HG03558 (cell line): Measurements from ENCODE around the gene PRDX2.
"Not testable (repeated sequence)": the region's sequence is repeated elsewhere in the genome, so short reads cannot be mapped to it uniquely, and the experiment has no call there.

ENCODE experiments used
- ATAC-seq: cut with Tn5 transposase; IDR thresholded peaks from one replicate; pipeline ENCODE4 v1.9.1; 2021; ENCODE audit warnings: moderate number of reproducible peaks; ENCODE audit not compliant: unreplicated experiment; ENCODE audit errors: extremely low read depth

PRDX2 gene

DNA sequence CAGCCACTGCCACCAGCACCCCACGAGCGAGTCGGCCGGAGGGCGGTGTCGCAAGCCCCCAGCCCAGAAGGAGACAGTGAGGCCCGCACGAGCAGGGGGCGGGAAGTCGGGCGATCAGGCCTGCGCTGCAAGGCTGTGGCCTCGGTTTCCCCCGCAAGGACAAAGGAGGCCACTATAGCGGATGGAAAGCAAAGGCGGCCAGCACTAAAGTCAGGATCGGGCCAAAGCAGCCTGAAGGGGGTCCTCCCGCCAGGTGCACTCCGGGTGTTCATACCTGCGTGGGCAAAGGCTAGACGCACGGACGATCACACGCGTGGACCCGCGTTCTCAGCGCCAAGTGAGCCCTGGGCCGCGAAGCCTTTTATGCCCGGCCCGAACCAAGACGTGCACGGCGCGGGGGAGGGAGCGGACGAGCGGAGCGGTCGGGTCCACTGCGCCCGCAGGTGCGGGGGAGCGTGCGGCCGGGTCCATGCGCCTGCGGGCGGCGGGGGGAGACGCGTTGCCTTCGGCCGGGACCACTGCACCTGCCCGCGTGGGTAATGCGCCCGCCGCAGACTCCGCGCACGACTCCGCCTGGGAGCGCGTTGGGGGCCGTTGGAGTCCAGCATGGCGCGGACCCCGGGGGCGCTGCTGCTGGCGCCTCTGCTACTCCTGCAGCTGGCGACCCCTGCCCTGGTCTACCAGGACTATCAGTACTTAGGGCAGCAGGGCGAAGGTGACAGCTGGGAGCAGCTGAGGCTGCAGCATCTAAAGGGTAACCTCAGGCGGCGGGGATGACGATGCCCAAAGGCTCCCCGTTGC, at the start of gene PRDX2, which contains the start of gene THSD8:
Gene PRDX2, minus strand, starts transcription at position 335 of the 801 bp plus-strand sequence. CDS start 539 bp downstream, outside the sequence.
Gene THSD8, plus strand, starts transcription at position 604 of the 801 bp plus-strand sequence. Its CDS starts 3 bp downstream, at position 607.
- ATAC-seq, result no peak

DNA sequence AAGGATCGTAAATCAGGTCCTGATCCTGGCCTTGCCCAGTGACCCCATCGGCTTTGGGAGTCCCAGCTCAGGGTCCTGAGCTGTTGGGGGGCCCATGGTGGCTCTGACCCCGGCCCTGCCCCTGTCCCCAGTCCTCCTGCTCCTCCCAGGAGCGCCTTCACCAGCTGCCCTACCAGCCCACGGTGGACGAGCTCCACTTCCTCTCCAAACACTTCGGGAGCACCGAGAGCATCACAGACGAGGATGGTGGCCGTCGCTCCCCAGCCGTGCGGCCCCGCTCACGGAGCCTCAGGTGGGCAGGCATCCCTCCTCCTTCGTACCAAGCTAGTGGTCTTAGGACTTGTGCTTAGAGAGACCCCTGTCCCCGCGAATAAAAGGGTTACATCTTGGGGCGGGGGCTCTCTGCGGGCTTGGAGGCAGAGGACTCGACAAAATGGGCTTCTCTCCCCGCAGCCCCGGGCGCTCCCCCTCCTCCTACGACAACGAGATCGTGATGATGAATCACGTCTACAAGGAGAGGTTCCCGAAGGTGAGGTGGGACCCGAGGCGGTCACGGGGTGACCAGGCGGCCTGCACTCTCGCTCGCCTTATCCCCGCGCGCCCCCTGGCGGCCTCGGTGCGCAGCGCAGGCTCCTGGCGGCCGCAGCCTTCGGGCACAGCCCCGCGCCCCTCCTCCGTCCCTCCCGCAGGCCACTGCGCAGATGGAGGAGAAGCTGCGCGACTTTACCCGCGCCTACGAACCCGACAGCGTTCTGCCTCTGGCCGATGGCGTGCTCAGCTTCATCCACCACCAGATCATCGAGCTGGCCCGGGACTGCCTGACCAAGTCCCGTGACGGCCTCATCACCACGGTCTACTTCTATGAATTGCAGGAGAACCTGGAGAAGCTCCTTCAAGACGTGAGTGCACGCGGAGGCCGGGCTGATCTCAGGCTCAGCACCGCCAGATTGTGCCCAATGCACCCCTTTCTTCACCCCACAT, 45.8 kb upstream of the PRDX2 start:
- no peak for ATAC-seq

DNA sequence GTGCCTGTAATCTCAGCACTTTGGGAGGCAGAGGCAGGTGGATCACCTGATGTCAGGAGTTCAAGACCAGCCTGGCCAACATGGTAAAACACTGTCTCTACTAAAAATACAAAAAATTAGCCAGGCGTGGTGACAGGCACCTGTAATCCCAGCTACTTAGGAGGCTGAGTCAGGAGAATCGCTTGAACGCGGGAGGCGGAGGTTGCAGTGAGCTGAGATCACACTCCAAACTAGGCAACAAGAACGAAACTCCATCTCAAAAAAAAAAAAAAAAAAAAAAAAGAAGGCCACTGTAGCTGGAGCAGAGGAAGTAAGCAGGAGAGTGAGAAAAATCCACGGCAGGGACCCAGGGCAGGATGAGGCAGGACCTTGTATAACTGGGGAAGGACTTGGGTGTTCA, 45.0 kb upstream of the PRDX2 start:
- ATAC-seq, result not testable (repeated sequence)

DNA sequence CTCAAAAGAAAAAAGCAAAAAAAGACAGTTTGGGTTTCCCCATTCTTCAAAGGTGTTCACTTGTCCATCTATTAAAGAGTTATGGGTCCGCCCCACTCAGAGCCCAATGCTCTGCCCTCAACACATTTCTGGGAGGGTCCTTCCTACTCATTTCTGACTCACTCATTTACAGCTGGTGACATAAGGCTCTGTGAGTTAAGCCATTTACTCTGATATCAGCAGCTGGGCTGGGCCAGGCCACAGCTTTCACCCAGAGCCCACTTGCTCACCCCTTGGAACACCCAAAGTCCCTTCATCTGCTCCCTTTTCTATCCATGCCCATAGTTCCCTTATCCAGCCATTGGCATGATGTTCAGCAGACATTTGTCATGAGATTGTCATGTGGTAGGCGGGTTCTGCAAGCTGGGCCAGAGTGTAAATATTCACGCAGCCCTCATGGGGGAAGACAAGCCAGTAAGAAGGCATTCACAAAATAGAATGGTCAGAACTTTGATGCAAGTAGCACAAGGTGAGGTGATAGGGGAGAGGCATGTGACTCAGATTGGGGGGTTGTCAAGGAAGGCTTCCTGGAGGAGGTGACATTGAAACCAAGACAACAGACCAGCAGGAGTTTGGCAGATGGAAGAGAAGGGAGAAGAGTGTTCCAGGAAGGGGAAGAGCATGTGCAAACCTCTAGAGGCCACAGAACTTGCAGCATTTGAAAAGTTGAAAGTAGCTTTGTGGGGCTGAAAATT, 42.6 kb upstream of the PRDX2 start:
- ATAC-seq, result no peak

DNA sequence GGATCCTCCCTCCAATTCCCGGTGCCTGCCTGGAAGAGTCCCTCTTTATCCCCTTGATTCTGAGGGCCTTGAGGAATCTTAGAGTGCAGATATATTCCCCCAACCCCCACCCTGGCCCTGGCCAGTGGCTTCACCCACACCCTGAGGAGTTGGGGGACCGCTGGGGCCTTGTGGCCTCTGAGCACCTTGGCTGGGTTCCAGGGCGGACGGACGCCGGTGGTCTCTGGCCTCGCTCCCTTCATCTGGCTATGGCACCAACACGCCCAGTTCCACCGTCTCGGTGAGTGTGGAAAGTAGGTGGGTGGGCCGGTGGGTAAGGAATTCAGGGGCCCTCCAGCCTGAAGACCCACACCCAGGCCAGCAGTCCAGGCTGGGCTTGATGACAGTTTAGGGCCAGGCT, 41.7 kb upstream of the PRDX2 start:
- ATAC-seq, result no peak

DNA sequence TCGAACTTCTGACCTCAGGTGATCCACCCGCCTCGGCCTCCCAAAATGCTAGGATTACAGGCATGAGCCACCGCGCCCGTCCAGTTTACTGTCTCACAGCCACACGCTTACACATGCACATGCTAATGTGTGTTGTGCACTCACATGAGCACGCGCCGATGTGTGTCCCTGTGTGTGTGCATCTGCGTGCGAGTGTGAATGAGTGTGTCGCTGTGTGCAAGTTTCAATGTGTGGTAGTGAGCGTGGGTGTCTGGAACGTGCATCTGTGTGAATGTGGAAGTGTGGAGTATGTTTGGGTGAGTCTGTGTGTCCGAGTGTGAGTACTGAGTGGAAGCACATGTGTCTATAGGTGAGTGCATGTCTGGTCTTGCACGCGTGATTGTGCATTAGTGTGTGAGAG, 40.9 kb upstream of the PRDX2 start:
- ATAC-seq, result no peak

DNA sequence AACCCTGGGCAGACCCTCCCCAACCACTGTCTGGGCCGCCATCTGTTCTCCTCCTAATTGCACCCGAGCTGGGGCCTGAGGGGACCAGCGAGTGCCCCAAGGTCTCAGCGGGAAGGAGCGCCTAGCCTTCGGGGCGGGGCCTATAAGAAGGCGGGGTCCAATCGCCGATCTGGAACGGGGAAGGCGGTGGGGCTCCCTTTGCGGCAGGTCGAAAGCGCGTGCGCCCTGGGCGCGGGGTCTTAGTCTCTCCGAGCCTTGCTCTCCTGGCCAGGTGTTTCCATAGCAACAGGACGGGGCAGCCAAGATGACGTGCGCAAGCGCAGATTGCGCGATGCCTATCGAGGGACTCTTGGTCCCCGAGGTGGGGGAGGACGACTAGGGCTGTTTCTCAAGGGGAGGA, 39.5 kb upstream of the PRDX2 start:
- ATAC-seq, result no peak

DNA sequence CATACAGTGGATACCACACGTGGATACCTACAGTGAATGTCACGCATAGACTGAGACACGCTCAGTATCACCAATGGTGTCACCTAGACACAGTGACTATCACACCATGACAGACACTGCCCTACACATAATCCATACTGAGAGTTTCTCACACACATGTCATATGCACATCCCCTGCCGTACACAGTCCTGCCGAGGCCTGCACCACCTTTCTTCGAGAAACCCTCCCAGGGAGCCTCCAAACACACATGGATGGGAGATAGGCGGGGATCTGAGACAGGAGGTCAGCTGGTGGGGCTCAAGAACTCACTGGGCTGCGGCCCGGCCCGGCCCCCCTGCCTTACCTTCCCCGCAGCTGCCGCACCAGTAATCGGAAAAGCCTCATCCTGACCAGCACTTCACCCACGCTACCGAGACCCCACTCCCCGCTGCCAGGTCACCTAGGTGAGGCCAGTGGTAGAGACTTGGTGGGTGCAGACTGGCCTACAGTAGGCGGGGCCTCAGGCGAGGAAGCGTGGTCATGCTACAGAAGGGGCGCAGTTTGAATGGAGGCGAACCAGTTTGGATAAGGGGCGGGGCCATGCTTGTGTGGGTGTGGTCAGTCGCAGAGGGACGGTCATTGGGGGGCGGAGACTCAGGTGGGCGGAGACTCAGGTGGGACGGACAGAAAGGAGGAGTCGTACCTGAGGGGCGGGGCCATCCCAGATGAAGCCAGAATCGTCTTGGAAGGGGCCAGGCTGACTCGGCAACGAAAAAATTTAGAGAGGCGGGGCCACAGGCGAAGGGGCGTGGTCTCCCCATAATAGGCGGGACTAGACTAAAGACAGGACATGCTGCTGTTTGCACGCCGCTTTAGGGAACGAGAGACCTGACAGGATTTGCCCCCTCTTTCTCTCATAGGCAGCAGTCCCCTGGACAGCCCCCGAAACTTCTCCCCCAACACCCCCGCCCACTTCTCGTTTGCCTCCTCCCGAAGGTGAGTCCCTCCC, 38.8 kb upstream of the PRDX2 start:
- ATAC-seq, result no peak

DNA sequence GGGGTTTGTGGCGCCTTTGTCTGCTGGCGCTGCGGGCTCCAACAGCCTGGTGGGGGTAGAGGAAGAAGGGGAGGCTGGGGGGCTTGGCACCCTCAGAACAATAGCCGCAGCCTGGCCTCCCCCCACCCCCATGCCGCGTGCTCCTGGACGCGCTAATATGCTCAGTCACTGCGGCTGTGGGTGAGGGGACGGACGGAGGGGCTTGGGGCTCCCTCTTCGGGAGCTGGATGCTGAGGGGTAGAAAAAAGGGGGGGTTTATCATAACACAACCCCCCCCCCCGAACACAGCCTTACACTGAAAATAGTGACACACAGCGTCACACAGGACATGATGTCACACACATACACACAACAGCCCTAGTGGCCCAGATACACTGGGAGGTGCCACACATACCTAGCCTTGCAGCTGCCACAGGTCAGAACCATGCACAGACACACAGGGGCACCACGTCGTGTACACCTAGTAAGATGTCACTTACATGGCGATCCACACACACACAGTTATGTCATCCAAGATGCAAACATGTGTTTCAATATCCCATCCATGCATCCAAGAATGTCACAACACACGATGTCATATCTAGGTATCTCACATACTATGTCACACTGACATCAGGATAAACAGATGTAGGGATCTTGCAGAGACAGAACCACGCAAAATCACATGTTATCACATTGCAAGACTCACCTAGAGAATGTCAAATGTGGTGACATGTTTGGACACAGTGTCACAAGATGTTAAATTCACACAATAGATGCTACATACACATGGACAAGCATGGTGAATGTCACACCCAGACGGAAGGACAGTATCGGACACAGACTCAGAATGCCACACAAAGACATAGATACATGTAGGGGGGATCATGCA, 37.5 kb upstream of the PRDX2 start:
- ATAC-seq, result no peak

DNA sequence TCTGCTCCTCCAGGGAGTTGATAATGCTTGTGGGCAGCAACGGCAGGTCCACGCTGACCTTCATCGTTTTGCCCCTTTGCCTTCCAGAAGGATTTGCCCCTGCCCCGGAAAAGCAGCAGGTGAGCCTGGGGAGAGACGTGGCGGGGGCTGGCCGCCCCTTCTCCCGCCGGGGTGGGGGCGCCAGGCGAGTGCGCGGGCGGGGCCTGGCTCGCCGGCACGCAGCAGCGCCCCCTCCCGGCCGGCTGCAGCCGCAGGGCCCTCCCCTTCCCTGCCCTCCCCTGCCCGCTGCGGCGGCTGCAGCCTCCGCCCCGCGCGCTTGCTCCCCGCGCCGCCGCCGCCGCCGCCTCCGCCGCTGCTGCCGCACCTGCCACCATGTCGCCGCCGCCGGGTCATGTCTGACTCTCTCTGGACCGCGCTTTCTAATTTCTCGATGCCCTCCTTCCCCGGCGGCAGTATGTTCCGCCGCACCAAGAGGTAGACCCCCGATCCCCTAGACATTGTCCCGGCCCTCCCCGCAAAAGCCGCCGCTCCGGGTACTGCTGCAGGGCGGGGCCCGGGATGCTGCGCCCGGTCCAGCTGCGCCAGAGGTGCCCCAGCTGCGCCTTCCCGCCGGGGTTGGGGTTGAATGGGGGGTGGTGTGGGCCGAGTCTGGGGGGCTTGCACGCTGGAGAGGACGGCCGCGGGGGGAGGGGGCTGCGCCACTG, 36.7 kb upstream of the PRDX2 start, which contains the start of gene MAST1:
Gene MAST1, plus strand, starts transcription at position 334 of the 704 bp plus-strand sequence. Its CDS starts 58 bp downstream, at position 392.
- no peak for ATAC-seq

DNA sequence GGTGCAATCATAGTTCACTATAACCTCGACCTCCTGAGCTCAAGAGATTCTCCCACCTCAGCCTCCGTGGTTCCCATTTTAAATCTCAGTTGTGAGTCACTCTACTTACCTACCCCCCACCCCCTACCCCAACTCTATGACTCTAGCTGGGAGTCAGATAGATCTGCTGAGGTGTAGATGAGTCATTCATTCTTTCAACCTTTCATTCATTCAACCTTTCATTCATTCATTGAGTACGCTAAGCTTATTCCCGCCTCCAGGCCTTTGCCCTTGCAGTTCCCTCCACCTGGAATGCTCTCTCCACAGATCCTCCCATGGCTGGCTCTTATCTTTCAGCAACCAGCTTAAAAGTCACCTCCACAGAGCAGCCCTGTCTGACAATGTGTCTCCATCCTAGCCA, 35.6 kb upstream of the PRDX2 start:
- no peak for ATAC-seq

DNA sequence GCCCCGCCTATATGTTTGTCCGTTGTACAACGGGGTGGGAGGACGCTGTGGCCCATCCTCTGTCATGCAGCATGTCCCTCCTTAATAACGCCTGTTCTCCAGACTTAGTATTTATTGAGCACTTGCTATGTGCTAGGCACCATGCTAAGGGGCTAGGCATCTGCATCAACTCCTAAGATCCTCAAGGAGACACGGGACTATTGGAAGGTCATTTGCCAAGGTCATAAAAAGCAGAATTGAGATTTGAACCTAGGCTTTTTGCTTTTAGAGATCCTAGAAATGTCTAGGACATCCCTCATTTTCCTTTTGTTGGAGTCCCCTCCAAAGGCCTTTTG, 34.9 kb upstream of the PRDX2 start:
- no peak for ATAC-seq

DNA sequence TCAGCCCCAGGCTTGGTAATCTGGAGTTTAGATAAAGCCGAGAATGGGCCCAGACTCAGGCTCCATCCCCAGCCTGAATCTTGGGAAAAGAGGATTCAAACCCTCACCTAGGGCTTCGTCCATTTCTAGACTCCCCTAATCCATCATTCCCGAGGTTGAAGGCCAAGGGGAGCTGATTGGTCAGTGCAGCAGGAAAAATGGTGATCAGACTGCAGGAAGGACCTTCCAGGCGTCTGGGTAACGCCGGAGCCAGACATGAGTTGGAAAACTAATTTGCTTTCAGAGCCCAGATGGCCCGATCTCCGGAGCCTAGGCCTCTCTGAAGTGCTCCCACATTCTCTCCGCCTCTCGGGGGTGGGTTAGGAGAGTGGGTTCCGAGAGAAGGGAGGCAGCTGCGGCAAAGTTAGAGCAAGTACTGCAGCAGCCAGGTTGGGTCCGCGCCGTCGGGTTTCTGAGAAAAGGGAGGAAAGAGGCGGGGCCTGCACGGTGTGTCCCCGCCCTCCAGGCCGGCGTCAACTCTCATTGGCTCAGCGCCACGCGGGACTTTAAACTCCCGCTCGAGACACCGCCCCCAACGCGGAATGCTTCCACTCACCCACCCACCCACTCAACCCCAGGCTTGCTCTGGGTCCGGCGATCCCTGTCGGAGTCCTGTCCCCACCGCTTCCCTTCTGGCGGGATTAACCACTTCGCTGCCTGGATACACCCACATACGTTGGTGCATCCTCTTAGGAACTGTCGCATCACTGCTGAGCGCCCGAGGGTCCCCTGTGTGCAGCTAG, 33.6 kb upstream of the PRDX2 start:
- ATAC-seq, result no peak

DNA sequence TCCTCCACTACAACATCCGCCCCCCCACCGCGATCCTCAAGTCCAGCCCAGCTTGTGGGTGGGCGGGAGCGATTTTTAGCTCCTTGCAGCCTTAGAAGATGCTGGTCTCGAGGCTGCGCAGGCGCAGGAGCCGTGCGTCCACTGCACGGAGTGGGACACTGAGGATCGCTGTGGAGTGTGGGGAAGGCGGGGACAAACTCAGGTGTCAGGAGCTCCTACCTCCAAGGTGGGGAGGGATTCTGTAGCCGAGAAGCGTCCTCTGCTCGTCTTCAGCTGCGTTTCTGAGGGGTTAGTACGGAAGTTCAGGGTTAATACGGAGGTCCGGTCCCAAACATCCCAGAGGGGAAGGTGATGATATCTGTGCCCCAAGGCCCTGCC, 33.0 kb upstream of the PRDX2 start, which contains the start of gene RTBDN:
Gene RTBDN, minus strand, starts transcription at position 14 of the 378 bp plus-strand sequence. CDS start 4,600 bp downstream, outside the sequence.
- no peak for ATAC-seq

DNA sequence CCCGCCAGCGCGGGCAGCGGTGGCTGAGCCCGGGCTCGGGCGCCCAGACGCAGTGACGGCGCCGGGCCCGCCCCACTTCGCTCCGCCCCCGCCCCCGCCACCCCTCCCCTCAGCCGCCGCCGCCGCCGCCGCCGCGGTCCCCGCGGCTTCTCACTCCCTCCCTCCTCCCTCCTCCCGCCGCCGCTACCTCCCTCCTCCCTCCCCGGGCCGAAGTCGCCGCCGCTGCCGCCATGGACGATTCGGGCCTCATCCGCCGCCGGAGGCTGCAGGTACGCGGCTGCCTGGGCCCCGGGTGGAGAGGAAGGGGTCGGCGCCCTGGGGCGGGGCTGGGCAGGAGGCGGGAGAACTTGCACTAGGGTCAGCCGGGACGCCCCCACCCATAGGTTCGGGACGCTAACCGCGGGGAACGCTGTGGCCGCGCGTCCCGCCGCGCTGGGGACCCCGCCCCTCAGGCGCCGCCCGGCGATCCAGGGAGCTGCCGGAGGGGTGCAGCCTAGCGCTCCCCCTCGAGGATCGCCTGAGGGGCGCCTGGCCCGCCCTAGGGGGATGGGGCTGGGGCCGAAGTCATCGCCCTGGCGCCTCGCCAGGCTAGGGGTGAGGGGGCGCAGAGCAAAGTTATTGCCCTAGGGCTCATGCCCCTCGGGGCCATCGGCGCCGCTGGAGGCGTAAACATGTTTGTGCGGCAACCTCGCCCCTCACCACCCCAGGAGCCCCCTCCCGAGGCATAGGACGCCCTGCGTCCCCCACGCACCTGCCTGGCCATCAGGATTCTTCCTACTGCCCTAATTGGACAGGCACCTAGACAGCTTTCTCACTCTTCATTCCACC, 32.4 kb upstream of the PRDX2 start:
- no peak for ATAC-seq

DNA sequence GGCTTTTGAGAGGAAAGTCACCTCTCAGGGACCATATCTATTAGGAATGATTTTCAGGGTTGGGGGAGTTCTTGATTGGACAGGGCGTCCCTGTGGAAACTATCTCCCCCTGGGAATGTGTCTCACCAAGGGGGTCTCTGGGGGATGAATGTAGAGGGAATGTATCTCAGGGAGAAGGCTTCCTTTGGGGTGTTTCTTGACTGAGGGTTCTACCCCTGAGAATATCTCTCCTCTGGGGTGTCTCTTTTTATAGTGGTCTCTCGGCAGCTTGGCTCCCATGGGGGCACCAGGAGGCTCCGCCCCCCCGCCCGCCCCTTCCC, 31.8 kb upstream of the PRDX2 start:
- ATAC-seq, result no peak
